ENCODE measurements around the gene NFIX. TPM values are rescaled to one million over a fixed set of nuclear protein-coding genes. Genes with fewer than 3 reads are reported as not detected.

Gene NFIX
- total RNA-seq, 1 donor: 114 TPM

DNA sequence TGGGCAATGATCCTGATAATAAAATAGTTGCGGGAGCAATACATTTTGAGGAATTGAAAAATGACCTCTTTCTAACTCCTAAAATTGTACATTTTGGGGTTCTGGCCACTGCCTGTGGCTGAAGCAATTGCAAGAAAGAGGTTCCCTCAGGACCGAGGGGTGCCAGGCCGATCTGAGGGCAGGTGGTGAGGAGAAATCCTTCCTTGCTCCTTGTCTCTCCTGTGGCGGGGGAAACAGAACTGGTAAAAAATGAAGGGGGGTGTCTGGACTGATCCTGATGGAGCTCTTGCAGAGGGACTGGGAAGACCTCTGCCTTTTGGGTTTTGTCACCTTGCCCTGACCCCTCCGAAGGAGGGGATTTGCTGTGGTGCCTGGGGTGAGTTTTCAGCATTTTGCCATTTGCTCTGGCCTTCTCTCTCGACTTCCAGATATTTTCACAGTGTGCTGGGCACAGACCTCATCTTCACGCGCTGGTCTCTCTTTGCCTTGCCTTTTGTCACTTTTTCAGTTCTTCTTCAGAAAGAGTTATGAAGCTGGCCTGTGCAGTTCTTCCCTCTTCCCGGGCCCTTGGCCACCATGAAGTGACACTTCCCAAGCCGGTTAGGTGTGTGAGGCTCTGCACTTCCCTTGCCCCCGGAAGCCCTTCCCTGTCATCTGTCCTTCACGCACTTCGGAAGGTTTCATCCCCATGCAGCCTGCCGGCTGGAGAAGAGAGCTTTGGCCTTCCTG lies 22.2 kb downstream of the NFIX start:
- TF ChIP-seq, protein P1, sequence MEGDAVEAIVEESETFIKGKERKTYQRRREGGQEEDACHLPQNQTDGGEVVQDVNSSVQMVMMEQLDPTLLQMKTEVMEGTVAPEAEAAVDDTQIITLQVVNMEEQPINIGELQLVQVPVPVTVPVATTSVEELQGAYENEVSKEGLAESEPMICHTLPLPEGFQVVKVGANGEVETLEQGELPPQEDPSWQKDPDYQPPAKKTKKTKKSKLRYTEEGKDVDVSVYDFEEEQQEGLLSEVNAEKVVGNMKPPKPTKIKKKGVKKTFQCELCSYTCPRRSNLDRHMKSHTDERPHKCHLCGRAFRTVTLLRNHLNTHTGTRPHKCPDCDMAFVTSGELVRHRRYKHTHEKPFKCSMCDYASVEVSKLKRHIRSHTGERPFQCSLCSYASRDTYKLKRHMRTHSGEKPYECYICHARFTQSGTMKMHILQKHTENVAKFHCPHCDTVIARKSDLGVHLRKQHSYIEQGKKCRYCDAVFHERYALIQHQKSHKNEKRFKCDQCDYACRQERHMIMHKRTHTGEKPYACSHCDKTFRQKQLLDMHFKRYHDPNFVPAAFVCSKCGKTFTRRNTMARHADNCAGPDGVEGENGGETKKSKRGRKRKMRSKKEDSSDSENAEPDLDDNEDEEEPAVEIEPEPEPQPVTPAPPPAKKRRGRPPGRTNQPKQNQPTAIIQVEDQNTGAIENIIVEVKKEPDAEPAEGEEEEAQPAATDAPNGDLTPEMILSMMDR (IDR thresholded peaks at IDR 0.05; ENCODE audit: extremely low read depth, low read depth, low read length): no peak
- peak; percentile 73 for DNase-seq (ENCODE audit: insufficient read length, low spot score, missing footprints)
- Histone ChIP-seq H3K36me3 (ENCODE audit: insufficient read depth, low read length) (peaks cover 3% of the 10 kb centered on the region), H4K20me1 (ENCODE audit: insufficient read depth, low read length) (peaks cover 3% of the 10 kb centered on the region), H3K4me3 (ENCODE audit: insufficient read depth, low read length) (peak overlapping the region; percentile 64), H3K79me2 (ENCODE audit: insufficient read depth, low read length) (peaks cover 97% of the 10 kb centered on the region), H3K4me1 (ENCODE audit: insufficient read depth, low read length) (peaks cover 79% of the 10 kb centered on the region), H3K4me2 (ENCODE audit: insufficient read depth, low read length) (peak overlapping the region; percentile 88), H3K27ac (ENCODE audit: low read depth, low read length) (peak overlapping the region; percentile 84), H2AFZ (ENCODE audit: low read length) (peak overlapping the region; percentile 49), H3K27me3 (ENCODE audit: insufficient read depth, low read length) (no peaks in the 10 kb centered on the region), H3K9me3 (ENCODE audit: low read depth, low read length) (no peaks in the 10 kb centered on the region)

DNA sequence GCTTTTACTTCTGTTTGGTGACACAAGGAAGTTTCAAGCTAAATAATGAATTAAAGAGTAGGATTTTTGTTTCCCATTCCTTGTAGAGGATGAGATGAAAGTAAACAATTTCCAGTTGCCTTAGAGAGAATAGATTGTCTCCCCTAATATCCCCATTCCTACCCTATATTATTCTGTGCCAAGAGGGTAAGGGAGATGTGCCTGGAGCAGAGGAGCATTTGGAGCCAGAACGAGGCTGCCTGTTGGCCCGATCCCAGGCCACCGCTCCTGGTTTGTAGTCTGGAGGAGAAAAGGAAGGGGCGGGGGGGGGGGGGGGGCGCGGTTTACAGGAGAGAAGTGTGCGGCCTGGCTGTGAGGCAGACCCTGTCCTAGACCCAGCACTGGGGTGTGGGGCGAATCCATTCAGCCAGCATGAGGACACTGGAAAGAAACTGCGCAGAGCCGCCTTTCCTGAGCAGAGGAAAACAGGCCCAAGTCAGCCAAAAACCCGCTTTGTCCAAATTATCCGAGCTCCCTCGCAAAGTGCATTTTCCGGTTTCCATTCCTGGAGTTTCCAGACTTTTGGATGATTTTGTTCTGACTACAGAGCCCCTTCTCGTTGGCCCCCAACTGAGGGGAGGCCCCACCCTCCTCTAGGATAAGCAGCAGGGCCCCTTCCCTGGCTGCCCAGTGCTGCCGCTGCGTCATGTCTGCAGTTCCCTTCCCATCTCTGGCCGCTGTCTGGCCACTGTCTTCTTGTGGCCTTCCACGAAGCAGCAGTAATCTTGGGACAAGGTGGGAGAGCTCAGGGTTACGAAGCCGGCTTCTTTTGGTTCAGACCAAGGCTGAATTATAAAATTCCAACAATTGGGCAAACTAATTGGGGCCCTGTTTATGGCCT lies 23.0 kb downstream of the NFIX start:
- H3K4me1 ChIP-seq (ENCODE audit: insufficient read depth, low read length): peaks cover 76% of the 10 kb centered on the region
- H3K4me2 ChIP-seq (ENCODE audit: insufficient read depth, low read length): peak overlapping the region; percentile 88
- peak overlapping the region; percentile 23 for H2AFZ ChIP-seq (ENCODE audit: low read length)
- H3K4me3 ChIP-seq (ENCODE audit: insufficient read depth, low read length): peak overlapping the region; percentile 19
- H3K27me3 ChIP-seq (ENCODE audit: insufficient read depth, low read length): no peaks in the 10 kb centered on the region
- H3K36me3 ChIP-seq (ENCODE audit: insufficient read depth, low read length): peaks cover 3% of the 10 kb centered on the region
- H4K20me1 ChIP-seq (ENCODE audit: insufficient read depth, low read length): peaks cover 3% of the 10 kb centered on the region
- peak overlapping the region; percentile 93 for H3K27ac ChIP-seq (ENCODE audit: low read depth, low read length)
- H3K9me3 ChIP-seq (ENCODE audit: low read depth, low read length): no peaks in the 10 kb centered on the region
- TF ChIP-seq, protein P1 (IDR thresholded peaks at IDR 0.05; ENCODE audit: extremely low read depth, low read depth, low read length): no peak
- peaks cover 89% of the 10 kb centered on the region for H3K79me2 ChIP-seq (ENCODE audit: insufficient read depth, low read length)
- DNase-seq (ENCODE audit: insufficient read length, low spot score, missing footprints): peak; percentile 81

DNA sequence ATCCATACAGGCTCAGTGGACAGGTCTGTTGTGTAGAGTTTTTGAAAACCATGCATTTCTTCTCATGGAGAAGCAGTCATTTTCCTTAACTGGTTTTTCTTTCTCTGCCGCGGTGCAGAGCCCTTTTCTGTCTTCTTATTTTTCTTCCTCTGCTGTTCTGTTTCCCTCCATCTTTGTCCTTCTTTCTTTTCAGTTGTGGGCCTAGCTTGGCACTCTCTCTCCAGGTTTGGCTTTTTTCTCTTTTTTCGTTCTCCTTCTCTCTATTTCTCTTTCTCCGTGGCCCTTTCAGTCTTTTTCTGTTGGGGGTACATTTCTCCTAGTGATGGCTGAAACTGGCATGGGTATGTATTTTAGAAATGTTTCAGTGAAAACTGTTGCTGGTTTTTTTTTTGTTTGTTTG lies 24.1 kb downstream of the NFIX start:
- H3K27me3 ChIP-seq (ENCODE audit: insufficient read depth, low read length): no peaks in the 10 kb centered on the region
- no peaks in the 10 kb centered on the region for H3K9me3 ChIP-seq (ENCODE audit: low read depth, low read length)
- peaks cover 85% of the 10 kb centered on the region for H3K79me2 ChIP-seq (ENCODE audit: insufficient read depth, low read length)
- peaks cover 3% of the 10 kb centered on the region for H4K20me1 ChIP-seq (ENCODE audit: insufficient read depth, low read length)
- no peak for DNase-seq (ENCODE audit: insufficient read length, low spot score, missing footprints)
- H3K4me1 ChIP-seq (ENCODE audit: insufficient read depth, low read length): peaks cover 72% of the 10 kb centered on the region
- no peak overlapping the region for H3K4me3 ChIP-seq (ENCODE audit: insufficient read depth, low read length)
- peak overlapping the region; percentile 34 for H3K4me2 ChIP-seq (ENCODE audit: insufficient read depth, low read length)
- TF ChIP-seq, protein P1 (IDR thresholded peaks at IDR 0.05; ENCODE audit: extremely low read depth, low read depth, low read length): no peak
- no peak overlapping the region for H2AFZ ChIP-seq (ENCODE audit: low read length)
- peaks cover 3% of the 10 kb centered on the region for H3K36me3 ChIP-seq (ENCODE audit: insufficient read depth, low read length)
- peak overlapping the region; percentile 93 for H3K27ac ChIP-seq (ENCODE audit: low read depth, low read length)

DNA sequence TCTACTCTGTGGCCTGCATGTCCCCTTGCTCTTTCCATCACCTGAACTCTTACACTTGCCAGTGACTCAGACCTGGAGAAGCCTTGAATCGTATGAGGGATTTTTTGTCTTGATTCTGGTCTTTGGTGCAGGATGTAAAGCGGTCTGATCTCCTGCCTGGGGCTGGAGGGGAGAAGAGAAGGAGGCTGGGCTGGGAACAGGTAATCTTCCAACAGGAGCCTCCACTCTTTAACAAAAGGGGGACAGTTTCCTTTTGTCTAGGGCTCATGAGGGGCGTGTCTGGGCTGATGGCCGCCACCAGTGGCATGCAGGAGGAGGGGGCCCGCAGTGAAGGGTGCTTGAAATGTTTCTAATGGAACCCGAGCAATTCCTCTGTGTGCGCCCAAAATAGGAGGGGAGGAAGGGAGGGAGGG lies 24.7 kb downstream of the NFIX start:
- Histone ChIP-seq H3K4me2 (ENCODE audit: insufficient read depth, low read length) (peak overlapping the region; percentile 34), H2AFZ (ENCODE audit: low read length) (no peak overlapping the region), H3K36me3 (ENCODE audit: insufficient read depth, low read length) (peaks cover 5% of the 10 kb centered on the region), H3K4me1 (ENCODE audit: insufficient read depth, low read length) (peaks cover 72% of the 10 kb centered on the region), H3K27me3 (ENCODE audit: insufficient read depth, low read length) (no peaks in the 10 kb centered on the region), H3K9me3 (ENCODE audit: low read depth, low read length) (no peaks in the 10 kb centered on the region), H3K4me3 (ENCODE audit: insufficient read depth, low read length) (no peak overlapping the region), H4K20me1 (ENCODE audit: insufficient read depth, low read length) (peaks cover 3% of the 10 kb centered on the region), H3K27ac (ENCODE audit: low read depth, low read length) (peak overlapping the region; percentile 93), H3K79me2 (ENCODE audit: insufficient read depth, low read length) (peaks cover 85% of the 10 kb centered on the region)
- TF ChIP-seq, protein P1 (IDR thresholded peaks at IDR 0.05; ENCODE audit: extremely low read depth, low read depth, low read length): no peak
- DNase-seq (ENCODE audit: insufficient read length, low spot score, missing footprints): peak; percentile 73
